Keratinocyte (primary cell): ENCODE data around the gene MSRB2.

Source experiments
- EZH2 ChIP-seq: IDR thresholded peaks from one replicate; pipeline ENCODE4 v1.6.1; 2012; ENCODE audit warnings: inconsistent platforms, mild to moderate bottlenecking, low read length, moderate library complexity
- TF ChIP-seq, protein P1 (sequence below), 3 experiments: IDR thresholded peaks in 1 of 3; conservative IDR thresholded peaks in 1 of 3; optimal IDR thresholded peaks in 1 of 3; 2 replicates in 2 of 3; 3 replicates in 1 of 3; pipeline versions ENCODE3 to v1.5.1; 2011; ENCODE audit warnings: low read length in 3 of 3, mild to moderate bottlenecking in 3 of 3, moderate library complexity in 2 of 3, control low read depth in 1 of 3, inconsistent platforms in 1 of 3; ENCODE audit not compliant: insufficient read depth in 2 of 3; ENCODE audit errors: extremely low read depth in 1 of 3

DNA sequence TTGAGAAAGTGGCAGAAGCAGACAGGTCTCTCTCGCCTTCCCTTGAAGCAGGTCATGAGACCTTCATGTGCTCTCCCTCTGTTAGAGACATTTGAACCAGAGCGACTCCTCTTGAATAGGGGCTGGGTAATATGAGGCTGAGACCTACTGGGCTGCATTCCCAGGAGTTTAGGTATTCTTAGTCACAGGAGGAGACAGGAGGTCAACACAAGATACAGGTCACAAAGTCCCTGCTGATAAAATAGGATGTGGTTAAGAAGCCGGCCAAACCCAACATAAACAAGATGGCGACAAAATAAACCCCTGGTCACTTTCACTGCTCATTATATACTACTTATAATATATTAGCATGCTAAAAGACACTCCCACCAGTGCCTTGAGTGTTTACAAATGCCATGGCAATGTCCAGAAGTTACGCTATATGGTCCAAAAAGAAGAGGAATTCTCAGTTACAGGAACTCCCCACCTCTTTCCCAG lies 43.5 kb upstream of the MSRB2 start:
- TF ChIP-seq, protein P1, sequence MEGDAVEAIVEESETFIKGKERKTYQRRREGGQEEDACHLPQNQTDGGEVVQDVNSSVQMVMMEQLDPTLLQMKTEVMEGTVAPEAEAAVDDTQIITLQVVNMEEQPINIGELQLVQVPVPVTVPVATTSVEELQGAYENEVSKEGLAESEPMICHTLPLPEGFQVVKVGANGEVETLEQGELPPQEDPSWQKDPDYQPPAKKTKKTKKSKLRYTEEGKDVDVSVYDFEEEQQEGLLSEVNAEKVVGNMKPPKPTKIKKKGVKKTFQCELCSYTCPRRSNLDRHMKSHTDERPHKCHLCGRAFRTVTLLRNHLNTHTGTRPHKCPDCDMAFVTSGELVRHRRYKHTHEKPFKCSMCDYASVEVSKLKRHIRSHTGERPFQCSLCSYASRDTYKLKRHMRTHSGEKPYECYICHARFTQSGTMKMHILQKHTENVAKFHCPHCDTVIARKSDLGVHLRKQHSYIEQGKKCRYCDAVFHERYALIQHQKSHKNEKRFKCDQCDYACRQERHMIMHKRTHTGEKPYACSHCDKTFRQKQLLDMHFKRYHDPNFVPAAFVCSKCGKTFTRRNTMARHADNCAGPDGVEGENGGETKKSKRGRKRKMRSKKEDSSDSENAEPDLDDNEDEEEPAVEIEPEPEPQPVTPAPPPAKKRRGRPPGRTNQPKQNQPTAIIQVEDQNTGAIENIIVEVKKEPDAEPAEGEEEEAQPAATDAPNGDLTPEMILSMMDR (optimal IDR thresholded peaks at IDR 0.05 in 1 of 3, IDR thresholded peaks at IDR 0.05 in 1 of 3, conservative IDR thresholded peaks at IDR 0.05 in 1 of 3; ENCODE audit: extremely low read depth in 1 of 3, insufficient read depth in 2 of 3, low read length in 3 of 3): no peak
- TF ChIP-seq EZH2: no peak
